Measurements from ENCODE around the gene PTPRG. TPM values are rescaled to one million over a fixed set of nuclear protein-coding genes. Genes with fewer than 3 reads are reported as not detected.
A peak's percentile ranks its signal among the peaks of the same experiment; 100 is the strongest.

PTPRG gene
- total and polyA plus RNA-seq, 2 experiments from 2014 or later, result 8.5 to 34.9 TPM

DNA sequence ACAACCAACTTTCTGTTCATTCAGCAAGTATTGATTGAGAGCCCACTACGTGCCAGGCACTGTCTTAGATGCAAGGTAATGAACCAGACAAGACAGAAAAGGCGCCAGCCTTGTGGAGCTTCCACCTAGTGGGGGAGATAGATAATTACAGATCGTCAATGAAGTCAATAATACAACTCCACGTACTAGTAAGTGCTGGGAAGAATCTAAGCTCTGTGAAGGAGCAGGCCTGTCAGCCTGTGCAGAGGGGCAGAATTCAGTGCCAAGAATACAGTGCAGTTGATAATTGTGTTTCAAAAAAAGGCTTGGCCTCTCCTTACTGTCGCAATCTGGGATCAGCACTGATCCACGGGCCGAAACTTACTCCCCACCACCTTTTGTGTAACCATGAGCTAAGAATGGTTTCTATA is 625.7 kb downstream of the PTPRG start:
- H4K20me1 ChIP-seq (ENCODE audit: insufficient read depth, poor library complexity, severe bottlenecking), result no peaks in the 10 kb centered on the region
- H3K36me3 ChIP-seq (replicated peaks; ENCODE audit: insufficient read depth, low read depth), result no peaks in the 10 kb centered on the region
- H3K4me1 ChIP-seq (ENCODE audit: insufficient read depth), result peaks cover 4% of the 10 kb centered on the region
- H2AFZ ChIP-seq, result no peak overlapping the region
- H3K27me3 ChIP-seq, result no peaks in the 10 kb centered on the region
- no peak overlapping the region for H3K4me2 ChIP-seq
- TF ChIP-seq, protein P1, sequence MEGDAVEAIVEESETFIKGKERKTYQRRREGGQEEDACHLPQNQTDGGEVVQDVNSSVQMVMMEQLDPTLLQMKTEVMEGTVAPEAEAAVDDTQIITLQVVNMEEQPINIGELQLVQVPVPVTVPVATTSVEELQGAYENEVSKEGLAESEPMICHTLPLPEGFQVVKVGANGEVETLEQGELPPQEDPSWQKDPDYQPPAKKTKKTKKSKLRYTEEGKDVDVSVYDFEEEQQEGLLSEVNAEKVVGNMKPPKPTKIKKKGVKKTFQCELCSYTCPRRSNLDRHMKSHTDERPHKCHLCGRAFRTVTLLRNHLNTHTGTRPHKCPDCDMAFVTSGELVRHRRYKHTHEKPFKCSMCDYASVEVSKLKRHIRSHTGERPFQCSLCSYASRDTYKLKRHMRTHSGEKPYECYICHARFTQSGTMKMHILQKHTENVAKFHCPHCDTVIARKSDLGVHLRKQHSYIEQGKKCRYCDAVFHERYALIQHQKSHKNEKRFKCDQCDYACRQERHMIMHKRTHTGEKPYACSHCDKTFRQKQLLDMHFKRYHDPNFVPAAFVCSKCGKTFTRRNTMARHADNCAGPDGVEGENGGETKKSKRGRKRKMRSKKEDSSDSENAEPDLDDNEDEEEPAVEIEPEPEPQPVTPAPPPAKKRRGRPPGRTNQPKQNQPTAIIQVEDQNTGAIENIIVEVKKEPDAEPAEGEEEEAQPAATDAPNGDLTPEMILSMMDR (IDR thresholded peaks at IDR 0.05; ENCODE audit: poor library complexity), result peak; percentile 45
- TF ChIP-seq EZH2phosphoT487 (IDR thresholded peaks at IDR 0.05; ENCODE audit: low read depth, severe bottlenecking, unreplicated experiment), result no peak
- DNase-seq (ENCODE audit: low spot score), result peak; percentile 13
- H3K79me2 ChIP-seq, result no peaks in the 10 kb centered on the region
- WGBS (ENCODE audit: low lambda C conversion rate, missing lambda C conversion rate), result 80% methylated on average over 7 of the region's 7 CpGs
- H3K27ac ChIP-seq, result no peak overlapping the region
- H3K9me2 ChIP-seq (replicated peaks; ENCODE audit: insufficient read depth), result no peaks in the 10 kb centered on the region
- no peak overlapping the region for H3K4me3 ChIP-seq
- H3K9me3 ChIP-seq (ENCODE audit: low read depth), result no peaks in the 10 kb centered on the region

DNA sequence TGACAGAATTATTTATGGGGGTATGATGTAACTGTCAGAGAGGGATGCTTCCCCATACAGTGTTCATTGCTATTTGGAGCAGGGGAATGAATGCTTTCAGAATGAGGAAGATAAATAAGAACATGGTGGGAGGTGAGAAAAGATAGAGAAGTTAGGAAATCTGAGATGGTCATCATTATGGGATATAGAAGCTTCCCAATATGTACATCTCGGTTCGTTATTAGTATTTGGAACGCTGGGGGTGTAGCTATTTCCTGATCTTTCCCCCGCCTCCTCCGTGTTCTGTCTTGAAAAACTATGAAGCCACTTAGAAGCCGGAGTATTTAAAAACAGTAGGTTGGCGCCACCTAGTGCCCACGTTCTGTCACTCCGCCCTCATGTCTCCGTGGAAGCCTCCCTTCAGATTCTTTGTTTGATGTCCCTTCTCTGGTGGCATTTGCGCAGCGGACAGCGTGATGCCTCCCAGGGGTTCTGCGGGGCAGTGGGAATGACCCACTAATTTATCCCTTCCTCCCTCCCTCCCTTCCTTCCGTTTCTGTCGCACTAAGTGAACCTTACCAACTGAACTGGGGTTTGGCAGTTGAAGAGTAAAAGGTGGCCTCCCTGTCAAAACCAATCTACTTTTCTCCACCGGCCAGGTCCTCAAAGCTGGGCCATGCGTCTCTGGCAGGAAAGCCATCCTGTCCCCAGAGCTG is 627.5 kb downstream of the PTPRG start:
- peak; percentile 87 for DNase-seq (ENCODE audit: low spot score)
- no peak overlapping the region for H3K27ac ChIP-seq
- no peak overlapping the region for H3K4me3 ChIP-seq
- no peaks in the 10 kb centered on the region for H4K20me1 ChIP-seq (ENCODE audit: insufficient read depth, poor library complexity, severe bottlenecking)
- peaks cover 4% of the 10 kb centered on the region for H3K4me1 ChIP-seq (ENCODE audit: insufficient read depth)
- no peak overlapping the region for H2AFZ ChIP-seq
- TF ChIP-seq, protein P1 (IDR thresholded peaks at IDR 0.05; ENCODE audit: poor library complexity), result peak; percentile 83
- TF ChIP-seq EZH2 (IDR thresholded peaks at IDR 0.05; ENCODE audit: borderline replicate concordance), result no peak
- no peaks in the 10 kb centered on the region for H3K36me3 ChIP-seq (replicated peaks; ENCODE audit: insufficient read depth, low read depth)
- no peaks in the 10 kb centered on the region for H3K9me3 ChIP-seq (ENCODE audit: low read depth)
- 18% methylated on average over 18 of the region's 18 CpGs for WGBS (ENCODE audit: low lambda C conversion rate, missing lambda C conversion rate)
- no peaks in the 10 kb centered on the region for H3K9me2 ChIP-seq (replicated peaks; ENCODE audit: insufficient read depth)
- H3K4me2 ChIP-seq, result peak overlapping the region; percentile 68
- H3K79me2 ChIP-seq, result no peaks in the 10 kb centered on the region
- H3K27me3 ChIP-seq, result no peaks in the 10 kb centered on the region

DNA sequence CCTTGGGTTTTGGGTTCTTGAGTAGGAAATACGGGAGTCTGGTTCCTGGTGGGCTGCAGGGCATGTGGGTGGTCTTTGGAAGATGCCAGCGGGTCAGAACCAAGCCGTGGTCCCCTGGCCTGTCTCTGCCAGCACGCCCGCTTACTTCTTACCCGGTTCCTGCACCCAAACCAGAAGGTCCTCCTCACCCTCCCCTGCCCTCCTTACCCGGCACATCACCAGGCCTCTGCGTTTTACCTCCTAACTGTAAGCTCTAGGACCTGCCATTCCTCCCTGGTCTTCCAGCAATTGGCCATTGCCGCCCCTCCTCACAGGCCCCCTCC is 628.0 kb downstream of the PTPRG start:
- peaks cover 4% of the 10 kb centered on the region for H3K4me1 ChIP-seq (ENCODE audit: insufficient read depth)
- 93% methylated on average over 9 of the region's 9 CpGs for WGBS (ENCODE audit: low lambda C conversion rate, missing lambda C conversion rate)
- H3K79me2 ChIP-seq, result no peaks in the 10 kb centered on the region
- no peaks in the 10 kb centered on the region for H4K20me1 ChIP-seq (ENCODE audit: insufficient read depth, poor library complexity, severe bottlenecking)
- H3K4me3 ChIP-seq, result no peak overlapping the region
- H3K9me2 ChIP-seq (replicated peaks; ENCODE audit: insufficient read depth), result no peaks in the 10 kb centered on the region
- no peak overlapping the region for H3K4me2 ChIP-seq
- no peaks in the 10 kb centered on the region for H3K9me3 ChIP-seq (ENCODE audit: low read depth)
- no peaks in the 10 kb centered on the region for H3K27me3 ChIP-seq
- no peak overlapping the region for H3K27ac ChIP-seq
- H3K36me3 ChIP-seq (replicated peaks; ENCODE audit: insufficient read depth, low read depth), result no peaks in the 10 kb centered on the region
- no peak overlapping the region for H2AFZ ChIP-seq
- DNase-seq (ENCODE audit: low spot score), result no peak
- TF ChIP-seq EZH2phosphoT487 (IDR thresholded peaks at IDR 0.05; ENCODE audit: low read depth, severe bottlenecking, unreplicated experiment) (no peak), EZH2 (IDR thresholded peaks at IDR 0.05; ENCODE audit: borderline replicate concordance) (no peak)
- TF ChIP-seq, protein P1 (IDR thresholded peaks at IDR 0.05; ENCODE audit: poor library complexity), result no peak
